Activated CD4-positive, alpha-beta T cell treated with anti-CD3 and anti-CD28 coated beads for 4 hours (primary cell): ENCODE measurements around the gene LRP8.
"Not testable (repeated sequence)": the region's sequence is repeated elsewhere in the genome, so short reads cannot be mapped to it uniquely, and the experiment has no call there.

Experiments
- DNase-seq, 2 donors: peaks; one replicate each; pipeline ENCODE4 v3.0.0-alpha.2; 2020

The LRP8 gene

DNA sequence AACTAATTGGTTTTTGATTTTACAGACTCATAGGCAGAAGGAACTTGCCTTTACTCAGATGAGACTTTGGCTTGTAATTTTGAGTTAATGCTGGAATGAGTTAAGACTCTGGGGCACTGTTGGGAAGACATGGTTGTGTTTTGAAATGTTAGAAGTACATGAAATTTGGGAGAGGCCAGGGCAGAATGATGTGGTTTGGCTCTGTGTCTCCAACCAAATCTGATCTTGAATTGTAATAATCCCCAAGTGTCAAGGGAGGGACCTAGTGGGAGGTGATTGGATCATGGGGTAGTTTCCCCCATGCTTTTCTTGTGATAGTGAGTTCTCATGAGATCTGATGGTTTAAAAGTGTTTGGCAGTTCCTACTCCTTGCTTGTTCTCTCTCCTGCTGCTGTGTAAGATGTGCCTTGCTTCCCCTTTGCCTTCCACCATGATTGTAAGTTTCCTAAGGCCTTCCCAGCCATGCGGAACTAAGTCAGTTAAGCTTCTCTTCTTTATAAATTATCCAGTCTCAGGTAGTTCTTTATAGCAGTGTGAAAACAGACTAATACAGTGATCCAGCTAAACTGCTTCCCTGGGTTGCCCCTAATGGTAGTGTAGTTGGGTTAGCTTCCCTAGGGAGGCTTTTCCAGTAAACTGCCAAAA lies 121.0 kb downstream of the LRP8 start:
- DNase-seq, result no peak

DNA sequence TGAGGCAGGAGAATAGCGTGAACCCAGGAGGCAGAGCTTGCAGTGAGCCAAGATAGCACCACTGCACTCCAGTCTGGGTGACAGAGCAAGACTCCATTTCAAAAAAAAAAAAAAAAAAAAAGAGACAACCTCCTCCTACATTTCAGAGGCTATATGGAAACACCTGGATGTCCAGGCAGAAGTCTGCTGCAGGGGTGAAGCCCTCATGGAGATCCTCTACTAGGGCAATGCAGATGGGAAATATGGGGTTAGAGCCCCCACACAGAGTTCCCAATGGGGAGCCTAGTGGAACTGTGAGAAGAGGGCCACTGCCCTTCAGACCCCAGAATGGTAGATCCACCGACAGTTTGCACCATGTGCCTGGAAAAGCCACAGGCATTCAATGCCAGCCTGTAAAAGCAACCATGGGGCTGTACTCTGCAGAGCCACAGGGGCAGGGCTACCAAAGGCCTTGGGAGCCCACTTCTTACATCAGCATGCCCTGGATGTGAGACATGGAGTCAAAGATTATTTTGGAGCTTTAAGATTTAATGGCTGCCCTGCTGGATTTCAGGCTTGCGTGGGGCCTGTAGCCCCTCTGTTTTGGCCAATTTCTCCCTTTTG lies 121.7 kb downstream of the LRP8 start:
- DNase-seq, result not testable (repeated sequence)

DNA sequence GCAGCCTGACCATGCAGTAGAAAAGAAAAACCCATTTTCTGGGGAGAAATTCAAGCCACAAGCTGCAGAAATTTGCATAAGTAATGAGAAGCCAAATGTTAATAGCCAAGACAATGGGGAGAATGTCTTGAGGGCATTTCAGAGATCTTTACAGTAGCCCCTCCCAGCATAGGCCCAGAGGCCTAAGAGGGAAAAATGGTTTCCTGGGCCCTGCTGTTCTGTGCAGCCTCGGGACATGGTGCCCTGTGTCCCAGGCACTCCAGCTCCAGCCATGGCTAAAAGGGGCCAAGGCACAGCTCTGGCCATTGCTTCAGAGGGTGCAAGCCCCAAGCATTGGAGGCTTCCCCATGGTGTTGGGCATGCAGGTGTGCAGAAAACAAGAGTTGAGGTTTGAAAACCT lies 122.4 kb downstream of the LRP8 start:
- DNase-seq, result not testable (repeated sequence)

DNA sequence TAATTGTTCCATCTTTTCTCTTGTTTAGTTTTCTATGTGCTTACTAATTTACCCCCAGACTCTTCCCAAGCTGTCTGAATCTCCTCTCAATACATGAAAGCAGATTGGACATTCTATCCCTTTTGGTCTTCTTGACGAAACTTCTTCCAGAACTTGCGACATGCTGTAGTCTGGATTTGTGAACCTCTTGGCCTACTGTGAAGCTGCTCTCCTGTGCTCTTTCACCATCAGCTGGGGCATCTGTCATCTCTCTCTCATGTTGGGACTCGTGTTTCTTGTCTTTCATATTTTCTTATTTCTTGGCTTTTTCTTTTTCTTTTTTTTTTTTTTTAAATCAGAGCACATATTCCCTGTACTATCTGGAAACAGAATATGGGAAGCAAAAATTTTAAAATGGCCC lies 124.4 kb downstream of the LRP8 start:
- DNase-seq, result no peak

DNA sequence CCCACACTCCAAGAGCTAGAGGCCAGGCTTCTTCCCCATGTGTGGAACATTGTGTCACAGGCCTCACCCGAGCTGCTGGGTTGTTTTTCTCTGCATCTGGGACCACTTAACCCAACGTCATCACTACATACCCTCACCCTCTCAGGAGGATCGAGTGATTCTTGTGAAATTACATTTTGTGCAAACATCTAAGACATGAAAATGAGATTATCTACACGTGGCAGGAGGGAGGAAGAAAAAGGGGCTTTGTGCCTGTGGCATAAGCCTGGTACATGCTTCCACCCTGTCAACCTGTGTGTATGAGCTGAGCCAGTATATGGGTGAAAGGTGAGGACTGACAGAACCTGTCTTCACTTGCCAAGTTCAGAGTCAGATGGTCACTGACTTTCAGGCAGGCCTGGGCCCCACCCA lies 129.6 kb downstream of the LRP8 start:
- DNase-seq, result no peak

DNA sequence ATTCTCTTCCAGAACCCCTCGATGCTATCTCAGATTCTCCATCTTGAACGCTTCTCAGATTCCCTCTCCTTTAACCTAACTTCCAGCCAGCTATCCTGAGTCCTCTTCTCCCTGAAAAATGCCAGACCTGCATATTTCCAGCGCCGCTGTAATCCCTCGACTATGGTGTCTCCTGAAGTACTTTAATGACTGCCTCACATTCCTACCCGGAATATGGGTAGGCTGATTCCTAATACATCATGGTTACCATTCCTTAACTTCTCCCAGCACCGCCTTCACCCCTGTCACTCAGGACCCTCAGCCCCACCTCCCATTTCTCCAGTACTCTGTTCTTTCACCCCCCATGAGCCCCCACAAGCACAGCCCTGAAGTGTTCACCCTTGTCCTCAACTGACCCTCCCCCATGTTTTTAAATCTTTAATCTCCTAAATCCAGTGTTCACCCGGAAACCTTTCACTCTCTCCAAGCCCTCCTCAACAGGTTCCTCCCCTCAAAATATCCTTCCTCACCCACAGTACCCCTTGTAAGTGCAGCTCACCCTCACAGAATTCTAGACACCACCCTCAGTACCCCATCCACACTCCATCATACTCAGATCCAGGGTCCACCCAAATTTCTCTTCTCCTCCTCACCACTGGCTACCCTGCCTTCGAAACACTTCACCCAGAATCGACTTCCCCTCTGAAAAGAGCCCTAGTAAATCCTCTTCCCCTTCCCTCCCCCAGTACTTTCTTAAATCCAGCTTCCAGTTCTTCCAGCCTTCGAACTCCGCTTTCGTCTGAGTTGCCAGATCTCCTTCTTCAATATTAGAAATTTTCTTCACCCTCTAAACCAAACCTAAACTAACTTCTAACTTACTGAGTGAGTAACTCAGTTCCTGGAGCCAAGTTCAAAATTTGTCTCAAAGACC lies 130.3 kb downstream of the LRP8 start:
- no peak for DNase-seq

DNA sequence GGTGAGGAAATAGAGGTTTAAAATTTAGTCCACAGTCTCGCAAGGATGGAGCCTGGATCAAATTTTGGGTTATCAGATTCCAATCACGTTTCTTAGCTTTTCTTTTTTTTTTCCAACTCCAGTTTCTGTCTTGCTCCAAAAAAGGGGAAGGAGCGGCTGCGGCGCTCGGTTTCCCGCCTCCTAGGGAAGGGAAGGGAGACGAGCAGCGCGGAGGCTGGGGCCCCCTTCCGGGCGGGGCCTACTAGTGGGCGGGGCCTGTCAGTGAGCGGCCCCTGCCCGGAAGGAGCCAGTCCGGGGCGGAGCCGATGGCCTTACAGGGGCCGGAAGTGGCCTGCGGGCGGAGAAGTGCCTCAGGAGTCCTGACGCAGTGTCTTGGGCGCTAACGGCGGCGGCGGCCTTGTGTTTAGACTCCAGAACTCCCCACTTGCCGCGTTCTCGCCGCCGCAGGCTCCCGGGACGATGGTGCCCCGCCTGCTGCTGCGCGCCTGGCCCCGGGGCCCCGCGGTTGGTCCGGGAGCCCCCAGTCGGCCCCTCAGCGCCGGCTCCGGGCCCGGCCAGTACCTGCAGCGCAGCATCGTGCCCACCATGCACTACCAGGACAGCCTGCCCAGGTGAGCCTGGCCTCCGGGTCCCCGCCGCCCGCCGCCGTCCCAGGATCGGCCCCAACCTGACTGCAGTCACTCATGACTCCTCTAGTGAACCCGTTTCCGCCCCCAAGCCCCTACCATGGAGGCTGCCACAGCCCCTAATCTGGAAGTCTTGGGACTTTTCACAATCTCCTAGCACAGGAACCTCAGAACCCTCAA lies 131.2 kb downstream of the LRP8 start, which contains the start of gene CPT2:
CPT2 (plus strand) TSS at position 340 of the 806 bp plus-strand sequence; CDS start at position 460, 120 bp downstream.
- DNase-seq, result peak; percentile 84 to 87

DNA sequence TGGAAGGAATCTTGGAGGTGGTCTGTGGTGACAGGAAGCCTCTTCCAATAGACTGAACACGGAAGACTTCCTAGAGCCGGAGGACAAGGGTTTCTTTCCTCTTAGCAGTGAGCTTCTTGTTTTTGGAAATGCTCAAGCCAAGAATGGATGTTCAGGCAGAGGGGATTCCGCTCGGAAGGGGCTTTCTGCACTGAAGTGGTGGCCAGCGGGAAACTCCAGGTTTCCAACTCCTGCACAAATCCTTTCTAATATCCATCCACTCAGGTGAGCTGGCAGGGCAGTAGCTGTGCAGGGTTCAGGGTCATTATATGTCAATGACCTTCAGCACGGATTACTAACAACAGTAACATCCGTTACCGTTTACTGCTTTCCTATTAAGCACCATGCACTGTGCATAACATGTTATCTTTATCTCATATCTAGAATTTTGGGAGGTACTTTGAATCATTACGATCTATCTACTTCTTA lies 131.8 kb downstream of the LRP8 start:
- no peak for DNase-seq

DNA sequence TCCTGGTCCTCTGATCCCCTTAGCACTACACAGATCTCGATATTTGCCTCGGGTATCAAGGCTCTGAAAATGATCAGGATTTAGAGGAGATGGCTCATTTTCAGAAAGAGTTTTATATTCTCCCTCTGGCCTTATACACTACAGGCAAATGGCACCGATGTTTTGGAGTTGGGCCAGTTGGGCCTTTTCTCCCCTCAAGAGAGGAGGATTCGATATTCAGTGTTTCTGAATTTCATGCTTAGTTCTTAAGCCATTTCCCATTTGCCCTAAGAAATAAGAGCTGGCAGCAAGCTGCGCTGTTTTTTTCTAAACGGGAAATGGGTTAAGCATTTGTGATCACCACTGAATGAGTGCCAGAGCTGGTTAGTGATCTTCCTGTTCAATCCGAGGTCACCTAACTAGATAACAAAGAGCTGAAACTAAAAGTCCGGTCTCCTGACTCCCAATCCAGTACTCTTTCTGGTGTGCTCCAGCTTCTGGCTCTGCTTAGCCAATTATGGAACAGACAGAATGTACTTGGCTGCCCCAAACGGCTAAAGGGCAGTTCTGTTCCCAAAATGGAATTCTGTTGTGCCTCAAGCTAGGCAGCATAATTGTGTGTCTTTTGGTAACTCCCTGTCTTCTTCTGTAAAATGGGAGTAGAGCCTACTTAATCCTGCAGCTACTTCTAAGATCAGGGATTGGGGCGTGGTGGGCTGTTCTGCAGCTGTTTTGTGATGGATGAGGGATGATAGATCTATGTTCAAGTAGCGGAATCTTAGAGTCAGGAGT lies 132.4 kb downstream of the LRP8 start:
- no peak for DNase-seq
